CMK (cell line): ENCODE results near the gene FRAS1.
"Not testable (repeated sequence)": the region's sequence is repeated elsewhere in the genome, so short reads cannot be mapped to it uniquely, and the experiment has no call there.

Experiments used
- DNase-seq: peaks from one replicate; pipeline ENCODE4 v3.0.0-alpha.2; 2010; ENCODE audit warnings: low read depth

Gene FRAS1

GRCh38 chr4:78512357-78512920 is 455.3 kb downstream of the FRAS1 start:
- no peak for DNase-seq

GRCh38 chr4:78513411-78513975 is 456.4 kb downstream of the FRAS1 start:
- DNase-seq: no peak

GRCh38 chr4:78517050-78517652 is 460.0 kb downstream of the FRAS1 start:
- DNase-seq: no peak

GRCh38 chr4:78518561-78518960 is 461.4 kb downstream of the FRAS1 start:
- no peak for DNase-seq

- no peak for DNase-seq
These were observed 462.8 kb downstream of the FRAS1 start for GRCh38 chr4:78519962-78520361.

GRCh38 chr4:78520808-78521226 is 463.7 kb downstream of the FRAS1 start:
- DNase-seq: no peak

- DNase-seq: no peak
These were observed 466.9 kb downstream of the FRAS1 start for GRCh38 chr4:78524009-78524408.

- no peak for DNase-seq
These were observed 468.4 kb downstream of the FRAS1 start for GRCh38 chr4:78525559-78525958.

GRCh38 chr4:78527103-78527502 is 470.0 kb downstream of the FRAS1 start:
- no peak for DNase-seq

- no peak for DNase-seq
These were observed 470.4 kb downstream of the FRAS1 start for GRCh38 chr4:78527555-78527954.

- no peak for DNase-seq
These were observed 471.2 kb downstream of the FRAS1 start for GRCh38 chr4:78528327-78528726.

GRCh38 chr4:78529569-78530209 is 472.6 kb downstream of the FRAS1 start:
- no peak for DNase-seq

- DNase-seq: no peak
These were observed 474.9 kb downstream of the FRAS1 start for GRCh38 chr4:78532046-78532445.

- no peak for DNase-seq
These were observed 476.7 kb downstream of the FRAS1 start for GRCh38 chr4:78533854-78534253.

GRCh38 chr4:78534286-78534955 is 477.3 kb downstream of the FRAS1 start:
- no peak for DNase-seq

- DNase-seq: no peak
These were observed 485.2 kb downstream of the FRAS1 start for GRCh38 chr4:78542373-78542772.

GRCh38 chr4:78543424-78544125 is 486.5 kb downstream of the FRAS1 start:
- no peak for DNase-seq

- DNase-seq: no peak
These were observed 487.6 kb downstream of the FRAS1 start for GRCh38 chr4:78544678-78545077.

GRCh38 chr4:78545275-78546246 is 488.4 kb downstream of the FRAS1 start:
- no peak for DNase-seq

- DNase-seq: not testable (repeated sequence)
These were observed 490.8 kb downstream of the FRAS1 start for GRCh38 chr4:78547899-78548298.

- not testable (repeated sequence) for DNase-seq
These were observed 491.8 kb downstream of the FRAS1 start for GRCh38 chr4:78548889-78549288.
